ENCODE measurements around the gene RASL10A.

DNA sequence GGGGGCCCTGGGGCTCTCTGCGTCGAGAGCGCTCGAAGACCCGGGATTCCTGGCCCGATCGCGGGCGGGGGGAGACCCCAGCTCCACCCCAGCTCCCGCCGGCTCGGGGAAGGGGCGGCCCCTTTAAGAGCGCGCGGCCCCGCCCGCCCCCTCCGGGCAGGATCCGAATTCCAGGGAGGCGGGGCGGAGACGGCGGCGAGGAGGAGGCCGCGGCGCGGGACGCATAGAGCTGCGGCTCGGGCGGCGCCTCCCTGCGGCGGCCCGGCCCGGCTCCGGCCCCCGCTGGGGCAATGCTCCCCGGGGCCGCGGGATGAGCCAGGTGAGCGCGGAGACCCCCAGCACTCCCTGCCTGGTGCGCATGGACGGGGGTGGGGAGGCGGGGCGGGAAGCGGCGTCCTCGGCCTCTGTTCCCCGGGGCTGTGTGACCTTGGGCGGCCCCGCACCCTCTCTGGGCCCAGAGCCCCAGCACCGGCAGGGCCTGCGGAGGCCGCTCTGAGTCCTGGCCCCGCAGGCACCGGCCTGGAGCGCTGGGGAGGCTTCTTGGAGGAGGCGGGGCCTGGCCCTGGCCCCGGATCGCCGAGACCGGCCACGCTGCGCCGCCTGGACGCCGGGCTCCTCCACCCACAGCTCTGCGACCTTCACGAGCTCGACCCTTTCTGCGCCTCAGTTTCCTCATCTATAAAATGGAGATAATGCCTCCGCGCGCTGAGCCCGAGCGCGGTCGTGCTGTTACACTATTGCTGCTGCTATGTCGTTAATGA lies 8.5 kb downstream of the RASL10A start:
- TF ChIP-seq, protein P1, sequence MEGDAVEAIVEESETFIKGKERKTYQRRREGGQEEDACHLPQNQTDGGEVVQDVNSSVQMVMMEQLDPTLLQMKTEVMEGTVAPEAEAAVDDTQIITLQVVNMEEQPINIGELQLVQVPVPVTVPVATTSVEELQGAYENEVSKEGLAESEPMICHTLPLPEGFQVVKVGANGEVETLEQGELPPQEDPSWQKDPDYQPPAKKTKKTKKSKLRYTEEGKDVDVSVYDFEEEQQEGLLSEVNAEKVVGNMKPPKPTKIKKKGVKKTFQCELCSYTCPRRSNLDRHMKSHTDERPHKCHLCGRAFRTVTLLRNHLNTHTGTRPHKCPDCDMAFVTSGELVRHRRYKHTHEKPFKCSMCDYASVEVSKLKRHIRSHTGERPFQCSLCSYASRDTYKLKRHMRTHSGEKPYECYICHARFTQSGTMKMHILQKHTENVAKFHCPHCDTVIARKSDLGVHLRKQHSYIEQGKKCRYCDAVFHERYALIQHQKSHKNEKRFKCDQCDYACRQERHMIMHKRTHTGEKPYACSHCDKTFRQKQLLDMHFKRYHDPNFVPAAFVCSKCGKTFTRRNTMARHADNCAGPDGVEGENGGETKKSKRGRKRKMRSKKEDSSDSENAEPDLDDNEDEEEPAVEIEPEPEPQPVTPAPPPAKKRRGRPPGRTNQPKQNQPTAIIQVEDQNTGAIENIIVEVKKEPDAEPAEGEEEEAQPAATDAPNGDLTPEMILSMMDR (IDR thresholded peaks at IDR 0.05), result peak in 2 of 6 experiments; percentile 2 to 9
- TF ChIP-seq POLR2A (IDR thresholded peaks at IDR 0.05), result peak in 2 of 4 donors; percentile 44 to 70
